ENCODE results near the gene SBK3. TPM values are rescaled to one million over a fixed set of nuclear protein-coding genes. Genes with fewer than 3 reads are reported as not detected.

The SBK3 gene
- total and polyA plus RNA-seq, 2 of the 8 experiments (the other 6 are each of a cell fraction or from before 2014, with no cell fraction given), result 0.76 to 1.5 TPM

DNA sequence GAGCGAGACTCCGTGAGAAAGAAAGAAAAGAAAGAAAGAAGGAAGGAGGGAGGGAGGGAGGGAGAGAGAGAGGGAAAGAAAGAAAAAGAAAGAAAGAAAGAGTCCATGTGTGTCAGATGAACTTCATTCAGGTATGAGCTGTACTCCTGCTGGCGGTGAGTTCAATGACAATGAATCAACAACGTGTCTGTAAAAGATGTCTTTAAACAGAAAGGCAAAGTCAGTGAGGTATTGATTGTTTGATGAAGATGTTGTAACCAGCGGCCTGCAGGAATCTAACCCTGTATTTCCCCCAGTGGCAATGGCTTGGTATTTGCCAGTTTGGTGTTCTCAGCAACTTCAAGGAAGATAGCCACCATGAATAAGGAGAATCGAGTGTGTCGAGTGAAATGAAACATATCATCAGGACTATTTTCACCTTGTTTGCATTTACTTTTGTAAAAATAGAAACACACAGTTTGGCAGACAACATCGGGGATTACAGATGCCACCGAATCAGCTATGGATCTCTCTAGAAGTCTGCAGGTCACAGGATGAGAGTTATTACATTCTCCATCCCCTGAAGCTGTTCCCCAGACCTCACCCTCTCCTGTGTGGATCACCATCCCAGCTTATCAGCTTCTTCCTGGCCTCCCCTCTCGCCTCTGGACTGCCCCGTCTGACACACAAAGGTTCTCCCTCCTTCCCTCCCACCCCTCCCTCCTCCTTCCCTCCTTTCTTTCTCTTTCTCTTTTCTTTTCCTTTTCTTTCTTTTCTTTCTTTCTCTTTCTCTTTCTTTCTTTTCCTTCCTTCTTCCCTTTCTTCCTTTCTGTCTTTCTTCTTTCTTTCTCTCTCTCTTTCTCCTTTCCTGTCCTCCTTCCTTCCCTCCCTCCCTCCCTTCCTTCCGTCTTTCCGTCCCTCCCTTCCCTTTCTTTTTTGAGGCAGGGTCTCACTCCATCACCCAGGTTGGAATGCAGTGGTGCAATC, 8.2 kb upstream of the SBK3 start:
- Histone ChIP-seq H3K79me2 (ENCODE audit: control insufficient read depth in 1 of 2, insufficient read depth in 2 of 2, low read length in 2 of 2) (no peaks in the 10 kb centered on the region), H3K4me1 (replicated peaks in 1 of 4; ENCODE audit: control insufficient read depth in 3 of 4, insufficient read depth in 4 of 4, low read length in 3 of 4) (peaks cover 2 to 10% (median 6%) of the 10 kb centered on the region in 4 experiments; a peak in 6 of 7 replicates), H4K91ac (replicated peaks; ENCODE audit: insufficient read length, low read length) (no peak overlapping the region), H3K23ac (ENCODE audit: insufficient read length) (no peak overlapping the region), H3K79me1 (ENCODE audit: low read depth, low read length) (no peaks in the 10 kb centered on the region), H2AK5ac (ENCODE audit: low read depth, low read length) (0 out of 2 replicates have a peak overlapping the region, but pooled peaks have one; percentile 3), H2BK120ac (replicated peaks; ENCODE audit: low read depth, low read length) (no peak overlapping the region), H3K27me3 (replicated peaks in 1 of 4; ENCODE audit: control insufficient read depth in 3 of 4, extremely low read depth in 1 of 4, insufficient read depth in 3 of 4, low read length in 3 of 4) (peaks cover 0 to 3% (median 0%) of the 10 kb centered on the region in 4 experiments; a peak in 1 of 7 replicates), H3K9me3 (ENCODE audit: insufficient read depth in 2 of 2, low read depth in 1 of 2, low read length in 1 of 2) (no peaks in the 10 kb centered on the region), H2BK20ac (ENCODE audit: low read length) (peak overlapping the region; percentile 99), H2BK15ac (ENCODE audit: low read length) (peak overlapping the region; percentile 46; the same call in 1 of the 2 replicates), H3K4me3 (ENCODE audit: extremely low read depth in 1 of 4, insufficient read depth in 2 of 4, low read depth in 3 of 4, low read length in 4 of 4) (no peak overlapping the region), H3K27ac (ENCODE audit: low read depth, low read length) (no peak overlapping the region), H3K4me2 (ENCODE audit: insufficient read depth in 1 of 2, low read depth in 2 of 2, low read length in 2 of 2) (peak overlapping the region in 1 of 2 experiments; percentile 52; a peak in 3 of 4 replicates), H4K20me1 (replicated peaks in 1 of 2; ENCODE audit: control insufficient read depth in 1 of 2, insufficient read depth in 2 of 2, low read length in 2 of 2) (no peaks in the 10 kb centered on the region), H2AFZ (ENCODE audit: low read length) (0 out of 2 replicates have a peak overlapping the region, but pooled peaks have one; percentile 75), H4K5ac (ENCODE audit: insufficient read length, low read depth, low read length) (no peak overlapping the region), H2BK5ac (ENCODE audit: low read depth, low read length) (no peak overlapping the region), H3K14ac (ENCODE audit: insufficient read length) (no peak overlapping the region), H3K23me2 (ENCODE audit: low read depth, low read length) (peaks cover 7% of the 10 kb centered on the region; the same call in 1 of the 2 replicates), H4K8ac (ENCODE audit: extremely low read depth, insufficient read depth, low read length) (no peak overlapping the region), H2BK12ac (ENCODE audit: low read depth, low read length) (0 out of 2 replicates have a peak overlapping the region, but pooled peaks have one; percentile 6), H3K56ac (replicated peaks; ENCODE audit: insufficient read length, low read depth, low read length) (no peak overlapping the region), H3K36me3 (ENCODE audit: control insufficient read depth in 2 of 4, insufficient read depth in 4 of 4, low read length in 3 of 4) (no peaks in the 10 kb centered on the region), H3K18ac (ENCODE audit: extremely low read depth, low read length) (peak overlapping the region; percentile 15), H3K9ac (replicated peaks in 1 of 4; ENCODE audit: extremely low read depth in 1 of 4, low read depth in 3 of 4, low read length in 3 of 4) (no peak overlapping the region; a peak in 1 of 7 replicates), H3K4ac (replicated peaks; ENCODE audit: insufficient read length, low read depth, low read length) (peak overlapping the region; percentile 44)
- POLR2A ChIA-PET (ENCODE audit: partially characterized antibody), result interaction anchor here (0.9 to 1.6 kb wide), 6 partner anchors 13 to 77 kb away, joined by 3 to 5 read pairs (median 3); partner anchors contain the start of gene ZNF628
- CTCF ChIA-PET (ENCODE audit: partially characterized antibody), result interaction anchor here (0.7 to 1.2 kb wide), 4 partner anchors 8 to 188 kb away, joined by 3 to 4 read pairs (median 4); partner anchors contain the start of gene SBK2
- FAIRE-seq (no peak), DNase-seq (ENCODE audit: low read depth in 1 of 2, low spot score in 2 of 2) (no peak)
- TF ChIP-seq ASH2L (IDR thresholded peaks at IDR 0.05; ENCODE audit: low read length) (no peak), MAFK (IDR thresholded peaks at IDR 0.05; ENCODE audit: low read depth, low read length) (no peak), SRF (IDR thresholded peaks at IDR 0.05; ENCODE audit: low read depth, low read length) (no peak)
- TF ChIP-seq, protein P1, sequence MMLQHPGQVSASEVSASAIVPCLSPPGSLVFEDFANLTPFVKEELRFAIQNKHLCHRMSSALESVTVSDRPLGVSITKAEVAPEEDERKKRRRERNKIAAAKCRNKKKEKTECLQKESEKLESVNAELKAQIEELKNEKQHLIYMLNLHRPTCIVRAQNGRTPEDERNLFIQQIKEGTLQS (IDR thresholded peaks at IDR 0.05; ENCODE audit: insufficient read depth, low read depth, low read length), result no peak
- WGBS, 2 experiments (ENCODE audit: extremely low coverage in 1 of 2, insufficient coverage in 1 of 2, insufficient read length in 1 of 2, insufficient replicate concordance in 2 of 2, low coverage in 1 of 2, low lambda C conversion rate in 2 of 2, missing lambda C conversion rate in 1 of 2), result 46% methylated on average over 11 of the region's 13 CpGs; no CpG with 5 or more reads in 1 of the 2 experiments
